GM23338 (cell line): ENCODE measurements around the gene DLG5. TPM values are rescaled to one million over a fixed set of nuclear protein-coding genes. Genes with fewer than 3 reads are reported as not detected.

ENCODE experiments used
- ATAC-seq: fragments of 200-7000 bp; cut with Tn5 transposase; 3 replicates; pipeline ENCODE4 v1.9.1; 2020
- DNase-seq: peaks from one replicate; pipeline ENCODE4 v3.0.0-alpha.2; 2015; ENCODE audit warnings: low spot score
- H2AFZ ChIP-seq: fragments of 200-600 bp; sonication (generic); 2 replicates; pipeline ENCODE4 v1.8.0; 2016; ENCODE audit warnings: antibody characterized with exemption, mild to moderate bottlenecking, moderate library complexity
- H3F3A ChIP-seq: fragments of 200-600 bp; sonication (generic); replicated peaks from 2 replicates; pipeline ENCODE4 v1.8.0; 2017; ENCODE audit warnings: antibody characterized with exemption, mixed run types, low read depth
- H3K27ac ChIP-seq: fragments of 200-600 bp; sonication (generic); 2 replicates; pipeline ENCODE4 v1.6.1; 2016; ENCODE audit warnings: low read depth
- H3K27me3 ChIP-seq: fragments of 200-600 bp; sonication (generic); 2 replicates; pipeline ENCODE4 v1.8.0; 2016; ENCODE audit warnings: mild to moderate bottlenecking, mixed run types, moderate library complexity; ENCODE audit not compliant: insufficient read depth
- H3K36me3 ChIP-seq: fragments of 200-600 bp; sonication (generic); 2 replicates; pipeline ENCODE4 v1.8.0; 2016; ENCODE audit warnings: mild to moderate bottlenecking; ENCODE audit not compliant: insufficient read depth
- H3K4me1 ChIP-seq: fragments of 200-600 bp; sonication (generic); 2 replicates; pipeline ENCODE4 v1.8.0; 2016; ENCODE audit warnings: mild to moderate bottlenecking, moderate library complexity; ENCODE audit not compliant: insufficient read depth
- H3K4me2 ChIP-seq: fragments of 200-600 bp; sonication (generic); 2 replicates; pipeline ENCODE4 v1.7.1; 2017; ENCODE audit warnings: mixed run types
- H3K4me3 ChIP-seq: fragments of 200-600 bp; sonication (generic); 2 replicates; pipeline ENCODE4 v1.6.1; 2016; ENCODE audit warnings: mixed run types
- H3K79me2 ChIP-seq: fragments of 200-600 bp; sonication (generic); replicated peaks from 2 replicates; pipeline ENCODE4 v1.8.0; 2017; ENCODE audit warnings: mild to moderate bottlenecking; ENCODE audit not compliant: insufficient read depth
- H3K9me2 ChIP-seq: fragments of 200-600 bp; sonication (generic); 2 replicates; pipeline ENCODE4 v1.8.0; 2017; ENCODE audit not compliant: insufficient read depth
- H4K20me1 ChIP-seq: fragments of 200-600 bp; sonication (generic); replicated peaks from 2 replicates; pipeline ENCODE4 v1.8.0; 2017; ENCODE audit warnings: mild to moderate bottlenecking; ENCODE audit not compliant: insufficient read depth
- H3K27ac Mint-ChIP-seq: 2 replicates; pipeline ENCODE4 v1.8.0; 2020; ENCODE audit warnings: inconsistent platforms, mild to moderate bottlenecking, moderate library complexity, mixed read lengths
- H3K27me3 Mint-ChIP-seq: 3 replicates; pipeline ENCODE4 v1.8.0; 2022; ENCODE audit warnings: low read depth, mild to moderate bottlenecking, moderate library complexity, mixed read lengths, inconsistent platforms; ENCODE audit not compliant: insufficient read depth, poor library complexity
- H3K36me3 Mint-ChIP-seq: 3 replicates; pipeline ENCODE4 v1.8.0; 2021; ENCODE audit warnings: low read depth, mild to moderate bottlenecking, inconsistent platforms, moderate library complexity, mixed read lengths
- H3K4me1 Mint-ChIP-seq: 3 replicates; pipeline ENCODE4 v1.8.0; 2020; ENCODE audit warnings: mild to moderate bottlenecking, inconsistent platforms, mixed read lengths
- H3K4me3 Mint-ChIP-seq: 3 replicates; pipeline ENCODE4 v1.8.0; 2021; ENCODE audit warnings: moderate library complexity, mild to moderate bottlenecking, inconsistent platforms, mixed read lengths
- H3K9me3 Mint-ChIP-seq: 3 replicates; pipeline ENCODE4 v1.8.0; 2020; ENCODE audit warnings: moderate library complexity, mild to moderate bottlenecking, inconsistent platforms, mixed read lengths
- CREB1 ChIP-seq: fragments of 250-450 bp; sonication (Bioruptor Pico); IDR thresholded peaks from 2 replicates; pipeline ENCODE4 v1.5.0; 2020; ENCODE audit warnings: low read depth, mild to moderate bottlenecking, moderate library complexity
- CTCF ChIP-seq, 2 experiments: fragments of 200-600 bp in 1 of 2; sonication (generic) in 1 of 2; conservative IDR thresholded peaks; 2 replicates each; pipeline versions ENCODE4 v1.5.1 to v1.6.1; 2016 to 2017; ENCODE audit warnings: antibody characterized with exemption in 2 of 2, low read depth in 2 of 2, mild to moderate bottlenecking in 2 of 2, moderate library complexity in 1 of 2
- EZH2 ChIP-seq: fragments of 200-600 bp; sonication (generic); IDR thresholded peaks from one replicate; pipeline ENCODE4 v1.8.0; 2017; ENCODE audit warnings: antibody characterized with exemption, mild to moderate bottlenecking, low read depth; ENCODE audit not compliant: unreplicated experiment
- EZH2phosphoT487 ChIP-seq: fragments of 200-600 bp; sonication (generic); IDR thresholded peaks from one replicate; pipeline ENCODE4 v1.8.1; 2018; ENCODE audit warnings: antibody characterized with exemption; ENCODE audit not compliant: unreplicated experiment
- JUNB ChIP-seq: IDR thresholded peaks from one replicate; pipeline ENCODE4 v1.6.1; 2016; ENCODE audit warnings: antibody characterized with exemption; ENCODE audit not compliant: unreplicated experiment
- NANOG ChIP-seq: IDR thresholded peaks from 2 replicates; pipeline ENCODE4 v1.6.1; 2016; ENCODE audit warnings: antibody characterized with exemption, borderline replicate concordance
- POLR2AphosphoS5 ChIP-seq: IDR thresholded peaks from 2 replicates; pipeline ENCODE4 v1.6.1; 2016; ENCODE audit warnings: antibody characterized with exemption, low read depth
- REST ChIP-seq: IDR thresholded peaks from one replicate; pipeline ENCODE4 v1.6.1; 2018; ENCODE audit warnings: antibody characterized with exemption; ENCODE audit not compliant: unreplicated experiment
- STAT1 ChIP-seq: IDR thresholded peaks from one replicate; pipeline ENCODE4 v1.6.1; 2016; ENCODE audit warnings: antibody characterized with exemption; ENCODE audit not compliant: unreplicated experiment
- ZNF114 ChIP-seq: fragments of 250-450 bp; sonication (Bioruptor Pico); IDR thresholded peaks from 2 replicates; pipeline ENCODE4 v1.5.0; 2020; ENCODE audit warnings: mild to moderate bottlenecking, moderate library complexity
- ZNF331 ChIP-seq: fragments of 250-450 bp; sonication (Bioruptor Pico); IDR thresholded peaks from 2 replicates; pipeline ENCODE4 v1.5.0; 2020; ENCODE audit warnings: low read depth, mild to moderate bottlenecking, moderate library complexity
- ZNF462 ChIP-seq: fragments of 250-450 bp; sonication (Bioruptor Pico); IDR thresholded peaks from 2 replicates; pipeline ENCODE4 v1.5.0; 2020; ENCODE audit warnings: mild to moderate bottlenecking, moderate library complexity
- polyA plus RNA-seq: library from polyadenylated mRNA; unstranded; fragments of >200 nt; fragmentation: Nextera tagmentation; extraction: Ambion mirVana; gene quantifications from 2 replicates; pipeline ENCODE4 v1.2.1, GENCODE V29; 2016
- total RNA-seq: library from RNA; depleted of rRNA; stranded (reverse); fragments of >200 nt; shearing (Covaris generic); gene quantifications from 2 replicates; pipeline ENCODE4 v1.2.3, GENCODE V29; 2014
- TF ChIP-seq, protein P1 (sequence below): IDR thresholded peaks from 2 replicates; pipeline ENCODE4 v1.6.1; 2016; ENCODE audit warnings: antibody characterized with exemption

Gene DLG5
- total and polyA plus RNA-seq, 2 experiments from 2014 or later: 7.4 to 66.6 TPM

- Histone ChIP-seq H3K4me2 (no peak overlapping the region), H3K27me3 (no peaks in the 10 kb centered on the region), H3K36me3 (peaks cover 3% of the 10 kb centered on the region; the same call in 1 of the 2 replicates), H3F3A (no peaks in the 10 kb centered on the region), H3K4me1 (peaks cover 7% of the 10 kb centered on the region; the same call in 1 of the 2 replicates), H3K27ac (no peak overlapping the region), H2AFZ (no peak overlapping the region), H3K4me3 (no peak overlapping the region), H4K20me1 (no peaks in the 10 kb centered on the region), H3K79me2 (no peaks in the 10 kb centered on the region; the same call in 1 of the 2 replicates), H3K9me2 (no peaks in the 10 kb centered on the region)
- H3K36me3 Mint-ChIP-seq: peaks cover 67% of the 10 kb centered on the region
- DNase-seq (no peak), ATAC-seq (no peak)
- no peak overlapping the region for H3K27ac Mint-ChIP-seq
- no peak overlapping the region for H3K4me3 Mint-ChIP-seq
- TF ChIP-seq REST (no peak), CTCF (conservative IDR thresholded peaks at IDR 0.05; ENCODE audit: low read depth in 2 of 2) (no peak), CREB1 (CRISPR knock-in tag) (no peak), STAT1 (no peak), POLR2AphosphoS5 (no peak), NANOG (no peak), ZNF331 (CRISPR knock-in tag) (no peak), ZNF114 (no peak), JUNB (no peak), ZNF462 (CRISPR knock-in tag) (no peak), EZH2phosphoT487 (no peak), EZH2 (no peak)
- TF ChIP-seq, protein P1, sequence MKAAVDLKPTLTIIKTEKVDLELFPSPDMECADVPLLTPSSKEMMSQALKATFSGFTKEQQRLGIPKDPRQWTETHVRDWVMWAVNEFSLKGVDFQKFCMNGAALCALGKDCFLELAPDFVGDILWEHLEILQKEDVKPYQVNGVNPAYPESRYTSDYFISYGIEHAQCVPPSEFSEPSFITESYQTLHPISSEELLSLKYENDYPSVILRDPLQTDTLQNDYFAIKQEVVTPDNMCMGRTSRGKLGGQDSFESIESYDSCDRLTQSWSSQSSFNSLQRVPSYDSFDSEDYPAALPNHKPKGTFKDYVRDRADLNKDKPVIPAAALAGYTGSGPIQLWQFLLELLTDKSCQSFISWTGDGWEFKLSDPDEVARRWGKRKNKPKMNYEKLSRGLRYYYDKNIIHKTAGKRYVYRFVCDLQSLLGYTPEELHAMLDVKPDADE: no peak
- no peaks in the 10 kb centered on the region for H3K9me3 Mint-ChIP-seq
- peaks cover 17% of the 10 kb centered on the region for H3K4me1 Mint-ChIP-seq
- peaks cover 12% of the 10 kb centered on the region for H3K27me3 Mint-ChIP-seq
Observed at GRCh38 chr10:77833225-77833624, 93.3 kb downstream of the DLG5 start.
